Activated CD4-positive, alpha-beta T cell treated with anti-CD3 and anti-CD28 coated beads for 4 hours (primary cell): Measurements from ENCODE around the gene IGF1.

Experiments used
- DNase-seq, 2 donors: peaks; one replicate each; pipeline ENCODE4 v3.0.0-alpha.2; 2020

Gene IGF1

GRCh38 chr12:102487226-102487625 is 6.9 kb upstream of the IGF1 start:
- no peak for DNase-seq

GRCh38 chr12:102486153-102486552 is 5.8 kb upstream of the IGF1 start:
- no peak for DNase-seq

- peak; percentile 11 to 44 for DNase-seq
Measured at GRCh38 chr12:102484428-102484958, 4.1 kb upstream of the IGF1 start.

- no peak for DNase-seq
Measured at GRCh38 chr12:102484017-102484416, 3.7 kb upstream of the IGF1 start.

GRCh38 chr12:102483466-102483865 is 3.1 kb upstream of the IGF1 start:
- no peak for DNase-seq

- no peak for DNase-seq
Measured at GRCh38 chr12:102481705-102482425, 1.5 kb upstream of the IGF1 start.

- DNase-seq: no peak
Measured at GRCh38 chr12:102479939-102480338, 424 bp downstream of the IGF1 start.

- no peak for DNase-seq
Measured at GRCh38 chr12:102479099-102479885, 1.1 kb downstream of the IGF1 start.

- DNase-seq: no peak
Measured at GRCh38 chr12:102478405-102479098, 1.8 kb downstream of the IGF1 start.

- no peak for DNase-seq
Measured at GRCh38 chr12:102475355-102475754, 5.0 kb downstream of the IGF1 start.

- no peak for DNase-seq
Measured at GRCh38 chr12:102474438-102475064, 5.8 kb downstream of the IGF1 start.

- no peak for DNase-seq
Measured at GRCh38 chr12:102472496-102472895, 7.9 kb downstream of the IGF1 start.

GRCh38 chr12:102471556-102471955 is 8.8 kb downstream of the IGF1 start:
- DNase-seq: no peak

GRCh38 chr12:102470945-102471344 is 9.4 kb downstream of the IGF1 start:
- DNase-seq: no peak

- no peak for DNase-seq
Measured at GRCh38 chr12:102468261-102468915, 12.0 kb downstream of the IGF1 start.

- DNase-seq: no peak
Measured at GRCh38 chr12:102465762-102466560, 14.4 kb downstream of the IGF1 start.

GRCh38 chr12:102463659-102464249 is 16.6 kb downstream of the IGF1 start:
- DNase-seq: no peak

GRCh38 chr12:102462795-102463465 is 17.4 kb downstream of the IGF1 start:
- no peak for DNase-seq

- no peak for DNase-seq
Measured at GRCh38 chr12:102462386-102462785, 18.0 kb downstream of the IGF1 start.

GRCh38 chr12:102461501-102461900 is 18.9 kb downstream of the IGF1 start:
- no peak for DNase-seq

GRCh38 chr12:102459314-102459713 is 21.0 kb downstream of the IGF1 start:
- DNase-seq: no peak
